Psoas muscle (tissue), 8 donors: ENCODE data around the gene GP1BB. TPM values are rescaled to one million over a fixed set of nuclear protein-coding genes. Genes with fewer than 3 reads are reported as not detected.

Source experiments
- ATAC-seq, 4 donors: fragments of 200-7000 bp; cut with Tn5 transposase; one replicate each; pipeline ENCODE4 v1.9.1; 2020; ENCODE audit warnings: moderate library complexity in 3 of 4, mild to moderate bottlenecking in 2 of 4
- DNase-seq, 2 donors: peaks; one replicate each; pipeline ENCODE4 v3.0.0-alpha.2; 2020
- H3K27ac ChIP-seq: fragments of 200-600 bp; one replicate; pipeline ENCODE4 v1.8.0; 2022
- H3K27me3 ChIP-seq, 3 donors: fragments of 200-600 bp in 1 of 3; one replicate each; pipeline versions ENCODE4 v1.6.1 to v1.8.0; 2013 to 2022; ENCODE audit warnings: low read length in 2 of 3, mild to moderate bottlenecking in 2 of 3, moderate library complexity in 1 of 3; ENCODE audit not compliant: insufficient read depth in 3 of 3
- H3K36me3 ChIP-seq, 2 donors: fragments of 200-600 bp in 1 of 2; one replicate each; pipeline versions ENCODE4 v1.6.1 to v1.8.0; 2013 to 2022; ENCODE audit warnings: low read depth in 1 of 2, mild to moderate bottlenecking in 1 of 2, moderate library complexity in 1 of 2; ENCODE audit not compliant: insufficient read depth in 1 of 2
- H3K4me1 ChIP-seq: fragments of 200-600 bp; one replicate; pipeline ENCODE4 v1.8.0; 2022
- H3K4me3 ChIP-seq: fragments of 200-600 bp; one replicate; pipeline ENCODE4 v1.8.0; 2022; ENCODE audit warnings: mild to moderate bottlenecking
- H3K9me3 ChIP-seq: fragments of 200-600 bp; one replicate; pipeline ENCODE4 v1.8.0; 2022
- CTCF ChIP-seq: fragments of 200-600 bp; IDR thresholded peaks from one replicate; pipeline ENCODE4 v1.8.0; 2022; ENCODE audit warnings: antibody characterized with exemption
- WGBS, 3 donors: extraction: QIAGEN DNeasy Blood & Tissue Kit; methylation state at CpG; one replicate each; pipeline versions ENCODE4 v1.1.6 to v1.1.7; 2013; 5-methylcytosine and 5-hydroxymethylcytosine counted together
- intact Hi-C, 2 donors: fragments of 100-400 bp; cut with DNase I; formaldehyde crosslinking; loops; one replicate each; pipeline versions ENCODE4 v1.11.0 to v1.14.2; 2022
- polyA plus RNA-seq, 3 donors: library from polyadenylated mRNA; stranded (reverse); fragments of 200-250 nt; gene quantifications; one replicate each; pipeline ENCODE4 v1.2.3, GENCODE V29; 2013
- total RNA-seq, 4 donors: library from RNA; stranded (reverse); fragmentation: NEBNext Ultra II Directional in 2 of 4; extraction: Animal tissue kit (Norgen Biotek cat#: 25700) in 2 of 4; gene quantifications; one replicate each; pipeline versions ENCODE4 v1.2.1 to v1.2.4, GENCODE V29; 2021 to 2023
- donor health status: healthy with polysubstance abuse.
- donor health status: DM: no; HTN: no; CAD: no; lungs with moderate emphysema.
- donor health status: Bipolar disorder and iron deficiency.
- donor health status: healthy.
- donor health status: DM: yes; HTN: yes; CAD: no.
- donor health status: DM: no; HTN: no; CAD: no.
- donor health status: DM: no; HTN: no; CAD: no.
- donor health status: DM: yes; HTN: yes; CAD: no.

Gene GP1BB
- total and polyA plus RNA-seq, 7 donors: 0.14 to 1.8 (median 0.58) TPM; not detected in 3

GRCh38 chr22:19743081-19743480, 19.7 kb downstream of the GP1BB start:
- no peak for TF ChIP-seq CTCF
- no peaks in the 10 kb centered on the region for H3K27me3 ChIP-seq
- ATAC-seq (no peak), DNase-seq (no peak)
- WGBS, 3 donors: 92 to 99% (median 98%) methylated on average over 6 of the region's 6 CpGs
- H3K36me3 ChIP-seq: no peaks in the 10 kb centered on the region
- no peaks in the 10 kb centered on the region for H3K9me3 ChIP-seq
- no peak overlapping the region for H3K27ac ChIP-seq
- H3K4me1 ChIP-seq: peaks cover 19% of the 10 kb centered on the region
- intact Hi-C loops: no loop called here
- H3K4me3 ChIP-seq: no peak overlapping the region

- WGBS, 3 donors: 84 to 93% (median 90%) methylated on average over 4 of the region's 4 CpGs
- no peak for DNase-seq
- Histone ChIP-seq H3K36me3 (no peaks in the 10 kb centered on the region), H3K4me3 (no peak overlapping the region), H3K27me3 (no peaks in the 10 kb centered on the region), H3K27ac (no peak overlapping the region), H3K9me3 (no peaks in the 10 kb centered on the region), H3K4me1 (peaks cover 19% of the 10 kb centered on the region)
- ATAC-seq: no peak
- no peak for TF ChIP-seq CTCF
- intact Hi-C loops: no loop called here
These were observed 20.3 kb downstream of the GP1BB start for GRCh38 chr22:19743651-19744050.

- intact Hi-C loops: loop anchor here in 1 of 2 donors (5.0 kb wide), 1 partner anchor 53 kb away; no protein-coding TSS in a partner anchor
- Histone ChIP-seq H3K27me3 (no peaks in the 10 kb centered on the region), H3K4me3 (no peak overlapping the region), H3K9me3 (no peaks in the 10 kb centered on the region), H3K4me1 (peaks cover 27% of the 10 kb centered on the region), H3K36me3 (no peaks in the 10 kb centered on the region), H3K27ac (peak overlapping the region; percentile 89)
- no peak for TF ChIP-seq CTCF
- 60 to 64% (median 61%) methylated on average over 13 of the region's 13 CpGs for WGBS, 3 donors
- no peak for DNase-seq
- peak in 1 of 4 donors; percentile 1 for ATAC-seq
These were observed 21.1 kb downstream of the GP1BB start for GRCh38 chr22:19744350-19745006.

- 19 to 28% (median 22%) methylated on average over 23 to 24 of the region's 24 CpGs for WGBS, 3 donors
- H3K9me3 ChIP-seq: no peaks in the 10 kb centered on the region
- ATAC-seq (peak; percentile 92 to 94 (median 92)), DNase-seq (peak; percentile 91 to 98)
- no peak overlapping the region for H3K4me3 ChIP-seq
- TF ChIP-seq CTCF: no peak
- intact Hi-C loops: loop anchor here in 1 of 2 donors (5.0 kb wide), 1 partner anchor 52 kb away; no protein-coding TSS in a partner anchor
- no peaks in the 10 kb centered on the region for H3K27me3 ChIP-seq
- H3K4me1 ChIP-seq: peaks cover 35% of the 10 kb centered on the region
- no peaks in the 10 kb centered on the region for H3K36me3 ChIP-seq
- H3K27ac ChIP-seq: peak overlapping the region; percentile 89
These were observed 22.1 kb downstream of the GP1BB start for GRCh38 chr22:19745155-19746101.
